Activated CD4-positive, alpha-beta T cell treated with anti-CD3 and anti-CD28 coated beads for 48 hours (primary cell): ENCODE data around the gene ANKRD45.
"Not testable (repeated sequence)": the region's sequence is repeated elsewhere in the genome, so short reads cannot be mapped to it uniquely, and the experiment has no call there.

Source experiments
- DNase-seq: peaks from one replicate; pipeline ENCODE4 v3.0.0-alpha.2; 2020

ANKRD45 gene

GRCh38 chr1:173568483-173568882, 101.2 kb downstream of the ANKRD45 start:
- no peak for DNase-seq

- not testable (repeated sequence) for DNase-seq
Observed at GRCh38 chr1:173563846-173564245, 105.8 kb downstream of the ANKRD45 start.

- no peak for DNase-seq
Observed at GRCh38 chr1:173562813-173563212, 106.8 kb downstream of the ANKRD45 start.

GRCh38 chr1:173561263-173561662, 108.4 kb downstream of the ANKRD45 start:
- no peak for DNase-seq

- no peak for DNase-seq
Observed at GRCh38 chr1:173560285-173560880, 109.3 kb downstream of the ANKRD45 start.
